ENCODE data around the gene C16orf78.
A peak's percentile ranks its signal among the peaks of the same experiment; 100 is the strongest.

C16orf78 gene

DNA sequence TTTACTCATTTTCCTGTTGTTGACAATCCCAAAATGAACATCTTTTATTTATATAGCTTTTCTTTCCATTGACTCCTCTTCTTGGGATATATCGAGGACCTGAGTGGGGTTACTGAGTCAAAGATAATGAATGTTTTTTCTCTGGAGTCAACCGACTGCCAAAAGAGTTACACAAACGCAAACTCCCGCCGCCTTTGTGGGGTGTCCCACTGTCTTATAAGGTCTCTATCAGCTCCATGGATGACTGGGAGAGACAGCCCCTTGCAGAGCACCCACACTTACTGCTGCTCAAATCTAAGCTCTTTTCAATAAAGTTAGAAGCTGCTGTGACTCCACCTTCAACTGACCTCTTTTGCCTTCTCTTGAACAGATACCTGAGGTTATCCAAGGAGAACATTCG, 25.2 kb downstream of the C16orf78 start:
- no peak for DNase-seq

- DNase-seq: no peak
These were observed 26.2 kb downstream of the C16orf78 start for GRCh38 chr16:49399594-49400364.

- DNase-seq: no peak
These were observed 27.0 kb downstream of the C16orf78 start for GRCh38 chr16:49400611-49401010.

GRCh38 chr16:49405123-49405522, 31.5 kb downstream of the C16orf78 start:
- no peak for DNase-seq

GRCh38 chr16:49405530-49405929, 31.9 kb downstream of the C16orf78 start:
- DNase-seq: no peak

DNA sequence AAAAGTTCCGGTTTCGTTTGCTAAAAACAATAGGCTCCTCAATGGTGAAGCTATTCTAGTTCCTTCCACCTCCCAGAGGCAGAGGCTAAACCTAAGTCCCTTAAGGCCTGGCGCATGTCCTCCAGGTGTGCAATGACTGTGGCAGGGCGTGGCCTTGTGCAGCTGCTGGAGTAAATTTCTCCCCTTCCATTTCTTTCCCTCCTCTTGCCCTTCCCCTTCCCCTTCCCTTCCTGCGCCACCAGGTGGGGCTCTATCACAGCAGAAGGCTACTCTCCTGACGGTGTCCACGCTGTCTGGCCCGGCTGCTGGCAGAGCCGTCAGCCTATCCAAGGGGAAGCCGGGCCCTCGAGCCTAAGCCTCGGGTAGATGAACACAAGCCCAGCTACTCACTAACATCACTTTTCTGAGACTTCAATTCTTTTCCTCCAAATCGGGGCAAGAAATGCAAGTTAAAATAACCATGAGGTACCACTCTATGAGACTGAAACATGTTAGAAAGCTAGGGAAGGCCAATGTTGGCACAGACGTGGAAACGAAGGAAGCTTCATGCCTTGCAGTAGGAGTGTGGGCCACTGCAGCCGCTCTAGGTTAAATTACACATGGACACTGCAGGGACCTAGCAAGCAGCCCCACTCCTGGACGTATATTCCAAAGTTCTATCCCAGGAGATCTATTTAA, 34.4 kb downstream of the C16orf78 start:
- peak; percentile 73 for DNase-seq

- DNase-seq: no peak
These were observed 35.5 kb downstream of the C16orf78 start for GRCh38 chr16:49409121-49409520.

- no peak for DNase-seq
These were observed 36.6 kb downstream of the C16orf78 start for GRCh38 chr16:49410226-49410625.

GRCh38 chr16:49411121-49411970, 37.7 kb downstream of the C16orf78 start:
- DNase-seq: no peak

DNA sequence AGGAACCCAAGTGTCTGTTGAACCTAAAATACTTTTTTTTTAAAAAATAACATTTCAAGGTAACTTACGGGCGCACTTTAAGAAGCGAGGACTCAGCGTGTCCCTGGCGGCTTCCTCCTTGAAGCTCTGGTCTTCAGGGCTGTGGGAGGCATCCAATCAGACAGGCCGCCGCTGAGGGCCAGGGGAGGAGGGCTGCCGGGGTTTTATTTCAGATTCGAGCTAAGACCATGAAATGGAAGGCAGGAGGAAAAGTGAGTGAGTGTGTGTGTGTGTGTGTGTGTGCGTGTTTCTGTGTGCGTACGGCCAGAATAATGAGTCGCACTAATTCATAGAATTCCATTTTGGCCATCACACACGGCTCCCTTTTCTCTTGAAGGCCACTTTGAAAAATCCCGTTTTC, 41.1 kb downstream of the C16orf78 start:
- DNase-seq: no peak

DNA sequence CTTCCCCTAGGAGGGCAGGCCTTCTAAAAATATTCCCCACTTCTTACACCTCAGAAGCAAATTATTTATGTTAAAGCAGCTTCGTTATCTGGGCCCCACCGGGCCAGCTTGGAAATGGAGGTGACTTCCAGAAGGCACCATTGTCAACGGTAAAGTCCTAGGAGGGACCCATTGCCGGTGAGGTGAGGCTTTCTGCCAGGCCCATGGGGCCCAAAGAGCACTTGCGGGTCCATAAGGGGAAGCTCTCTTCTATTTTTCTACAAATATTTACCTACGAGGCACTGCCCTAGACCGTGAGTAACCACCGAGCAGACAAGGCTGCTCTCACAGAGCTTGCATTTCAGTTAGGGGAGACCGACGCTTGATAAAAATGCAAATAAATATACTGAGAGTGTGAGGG, 41.5 kb downstream of the C16orf78 start:
- DNase-seq: no peak

GRCh38 chr16:49416001-49416675, 42.5 kb downstream of the C16orf78 start:
- no peak for DNase-seq

DNA sequence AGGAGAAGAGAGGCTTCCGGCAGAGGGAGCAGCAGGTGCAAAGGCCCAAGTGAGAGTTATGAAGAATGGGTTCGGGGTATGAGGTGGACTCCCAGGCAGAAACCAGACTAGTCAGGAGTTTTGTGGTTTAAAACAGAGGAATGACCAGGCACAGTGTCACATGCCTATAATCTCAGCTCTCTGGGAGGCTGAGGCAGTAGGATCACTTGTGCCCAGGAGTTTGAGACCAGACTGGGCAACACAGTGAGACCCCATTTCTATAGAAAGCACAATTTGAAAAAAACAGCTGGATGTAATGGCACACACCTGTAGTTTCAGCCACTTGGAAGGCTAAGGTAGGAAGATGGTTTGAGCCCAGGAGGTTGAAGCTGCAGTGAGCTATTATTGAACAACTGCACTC, 43.8 kb downstream of the C16orf78 start:
- no peak for DNase-seq

DNA sequence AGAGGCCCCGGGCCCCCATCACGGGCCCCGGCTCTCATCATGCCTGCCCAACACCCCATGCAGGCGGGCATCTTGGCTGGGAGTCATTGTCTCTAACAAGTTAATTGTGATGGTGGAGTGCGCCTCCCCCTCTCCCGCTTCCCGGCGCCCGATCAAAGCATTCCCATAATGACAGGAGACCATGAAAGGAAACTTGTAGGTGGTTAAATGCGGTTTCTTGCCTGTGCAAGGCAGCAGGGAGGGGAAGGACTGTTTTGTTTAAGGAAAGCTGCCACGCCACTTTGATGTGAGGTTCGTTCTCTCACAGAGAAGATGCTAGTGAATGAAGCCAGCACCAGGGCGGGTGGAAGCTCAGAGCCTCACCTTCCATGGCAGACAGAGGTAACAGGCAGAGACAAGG, 45.4 kb downstream of the C16orf78 start:
- DNase-seq: no peak

DNA sequence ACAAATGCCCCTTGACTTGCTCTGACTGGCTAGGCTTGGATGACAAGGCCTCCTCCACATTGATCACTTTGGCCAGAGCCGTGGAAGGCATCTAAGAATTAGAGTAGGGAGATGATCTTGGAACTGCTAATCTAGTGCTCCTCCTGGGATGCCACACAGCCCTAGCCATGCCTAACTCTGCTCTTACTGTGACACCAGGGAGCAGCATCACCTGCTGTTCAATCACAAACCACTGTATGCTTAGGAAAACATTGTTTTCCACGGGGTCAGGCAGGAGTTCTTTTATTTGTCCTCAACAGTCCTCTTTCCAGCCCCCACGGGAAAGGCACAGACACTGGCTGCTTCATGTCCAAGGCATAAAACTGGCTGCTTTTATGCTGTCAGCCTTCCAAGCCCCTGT, 46.3 kb downstream of the C16orf78 start:
- no peak for DNase-seq

- DNase-seq: no peak
These were observed 49.3 kb downstream of the C16orf78 start for GRCh38 chr16:49422896-49423295.

GRCh38 chr16:49424961-49425360, 51.4 kb downstream of the C16orf78 start:
- DNase-seq: no peak

GRCh38 chr16:49427771-49428170, 54.2 kb downstream of the C16orf78 start:
- DNase-seq: no peak

GRCh38 chr16:49428808-49429207, 55.2 kb downstream of the C16orf78 start:
- no peak for DNase-seq

DNA sequence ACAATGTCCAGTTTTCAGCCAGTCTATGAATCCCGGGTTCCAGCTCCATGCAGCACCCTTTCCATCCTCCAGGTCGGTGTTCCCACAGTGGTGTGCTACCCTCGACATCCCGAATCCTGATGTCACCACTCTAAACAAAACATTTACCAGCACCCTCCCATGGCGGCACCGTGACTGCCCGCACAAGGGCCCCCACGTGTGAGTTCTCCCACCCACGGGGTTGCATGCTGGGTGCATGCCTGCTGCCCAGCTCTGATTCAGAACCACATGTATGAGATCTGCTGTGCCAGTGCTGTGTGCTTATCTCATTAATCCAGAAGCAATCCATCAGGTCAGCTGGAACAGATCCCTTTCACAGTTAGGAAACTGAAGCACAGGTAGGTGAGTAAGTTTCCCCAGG, 57.4 kb downstream of the C16orf78 start:
- DNase-seq: no peak

DNA sequence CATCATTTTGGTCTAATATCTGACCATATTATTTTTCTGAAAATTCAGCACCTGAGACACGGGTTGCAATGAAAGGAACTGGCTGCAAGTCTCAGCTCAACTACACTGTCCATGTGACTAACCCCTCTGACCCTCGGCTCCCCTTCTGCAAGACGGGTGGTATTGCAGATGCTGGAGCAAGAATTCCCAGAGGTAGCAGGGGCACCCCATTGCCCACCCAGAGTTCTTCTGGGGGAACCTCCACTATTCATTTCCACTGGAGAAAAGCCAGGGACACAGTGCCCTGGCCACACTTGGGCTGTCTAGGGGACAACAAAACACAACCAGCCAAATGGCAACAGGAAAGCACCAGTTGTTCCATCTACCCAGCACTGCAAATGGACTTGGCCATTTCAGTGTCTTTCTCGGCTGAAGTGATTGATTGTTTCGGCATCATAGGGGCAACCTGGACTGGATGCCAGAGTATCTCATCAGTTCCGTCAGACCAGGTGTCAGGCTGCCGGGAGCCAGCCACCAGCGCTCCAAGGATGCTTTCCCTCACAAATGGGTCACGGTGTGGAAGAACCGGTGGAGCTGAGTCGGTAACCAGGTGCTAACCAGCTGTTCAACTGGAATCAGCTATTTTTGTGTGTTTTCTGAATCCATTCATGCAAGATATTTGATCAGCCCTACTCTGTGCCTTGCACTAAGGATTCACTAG, 58.1 kb downstream of the C16orf78 start:
- DNase-seq: no peak

DNA sequence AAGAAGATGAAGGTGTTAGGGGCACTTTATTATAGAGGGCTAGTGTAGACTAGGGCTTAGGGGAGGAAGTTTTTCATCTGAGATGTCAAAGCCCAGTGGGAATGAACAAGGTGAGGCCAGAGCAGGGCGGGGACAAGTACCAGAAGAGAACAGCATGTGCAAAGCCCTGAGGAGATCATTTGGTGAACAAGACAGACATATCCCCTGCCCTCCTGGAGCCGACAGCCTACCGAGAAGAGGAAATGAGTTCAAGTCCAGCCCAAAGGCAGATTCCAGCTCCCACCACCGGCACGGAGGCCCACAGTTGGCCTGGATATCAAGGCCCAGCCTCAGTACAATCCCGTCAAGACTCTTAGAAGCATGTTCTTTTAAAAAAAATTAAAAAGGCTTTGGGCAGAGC, 61.1 kb downstream of the C16orf78 start:
- no peak for DNase-seq

Measured in hematopoietic multipotent progenitor cell treated with erythropoietin and hydrocortisone succinate and interleukin-3 and kit ligand, for 6 days (in vitro differentiated cells).